HCT116 (cell line): ENCODE results near the gene TMEM154. TPM values are rescaled to one million over a fixed set of nuclear protein-coding genes. Genes with fewer than 3 reads are reported as not detected.
A peak's percentile ranks its signal among the peaks of the same experiment; 100 is the strongest.

Experiments
- ATAC-seq: fragments of 200-7000 bp; cut with Tn5 transposase; 2 replicates; pipeline ENCODE4 v1.9.1; 2020; ENCODE audit warnings: mild to moderate bottlenecking, moderate library complexity
- BruUV-seq: library from RNA; stranded (reverse); fragments of 400-500 nt; replicated peaks from 2 replicates; lab custom pipeline; 2021; lab: Mats Ljungman, UMichigan
- CTCF ChIA-PET: fragments of 300-600 bp; sonication (Branson Sonifier 250); formaldehyde crosslinking; loops from one replicate; lab custom pipeline; 2021; ENCODE audit warnings: antibody characterized with exemption; lab: Charles Lee
- POLR2A ChIA-PET: fragments of 300-600, 350-600 bp; sonication (Branson Sonifier 250); formaldehyde crosslinking; loops from one replicate; lab custom pipeline; 2021; ENCODE audit warnings: antibody characterized with exemption; lab: Charles Lee
- RAD21 ChIA-PET, 2 experiments: fragments of 300-600 bp; sonication (Branson Sonifier 250); formaldehyde crosslinking; loops; one replicate each; lab custom pipeline; 2023; ENCODE audit warnings: low total read pairs in 2 of 2; ENCODE audit not compliant: uncharacterized antibody in 2 of 2, unreplicated experiment in 2 of 2, low non-redundant PET in 1 of 2; lab: Charles Lee
- DNase-seq: peaks from one replicate; pipeline ENCODE4 v3.0.0-alpha.2; 2010; ENCODE audit warnings: low read depth, low spot score
- H2AFZ ChIP-seq: fragments of 200-600 bp; shearing (Covaris generic), sonication (generic); 2 replicates; pipeline ENCODE4 v1.6.1; 2017; ENCODE audit warnings: low read depth, mixed run types, mixed read lengths, antibody characterized with exemption, low read length; ENCODE audit not compliant: poor library complexity, severe bottlenecking
- H3K27ac ChIP-seq: 2 replicates; pipeline ENCODE4 v1.5.1; 2012; ENCODE audit warnings: low read depth, low read length
- H3K27me3 ChIP-seq: fragments of 200-600 bp; sonication (generic); 2 replicates; pipeline ENCODE4 v1.6.1; 2016; ENCODE audit warnings: mixed run types, low read length, mixed read lengths; ENCODE audit not compliant: insufficient read depth
- H3K36me3 ChIP-seq, 2 experiments: fragments of 200-500 bp in 1 of 2; fragments of 200-600 bp in 1 of 2; sonication (Bioruptor generic) in 1 of 2; sonication (generic) in 1 of 2; 2 replicates each; pipeline versions ENCODE4 v1.5.1 to v1.6.1; 2014 to 2016; ENCODE audit warnings: low read length in 2 of 2, inconsistent platforms in 1 of 2, mixed read lengths in 1 of 2, mixed run types in 1 of 2; ENCODE audit not compliant: insufficient read depth in 2 of 2, control insufficient read depth in 1 of 2
- H3K4me1 ChIP-seq, 2 experiments: fragments of 200-600 bp in 1 of 2; sonication (generic) in 1 of 2; 2 replicates each; pipeline versions ENCODE4 v1.5.1 to v1.6.1; 2012 to 2017; ENCODE audit warnings: low read length in 2 of 2, inconsistent platforms in 1 of 2, mild to moderate bottlenecking in 1 of 2, mixed read lengths in 1 of 2, mixed run types in 1 of 2, moderate library complexity in 1 of 2; ENCODE audit not compliant: insufficient read depth in 2 of 2, control insufficient read depth in 1 of 2
- H3K4me2 ChIP-seq: fragments of 200-600 bp; sonication (generic); 2 replicates; pipeline ENCODE4 v1.6.1; 2017; ENCODE audit warnings: mixed run types, low read length, mixed read lengths
- H3K4me3 ChIP-seq, 2 experiments: fragments of 200-600 bp in 1 of 2; sonication (generic) in 1 of 2; replicated peaks in 1 of 2; 2 replicates each; pipeline ENCODE4 v1.5.1; 2011 to 2016; ENCODE audit warnings: low read length in 2 of 2, control low read depth in 1 of 2, low read depth in 1 of 2, mild to moderate bottlenecking in 1 of 2, mixed read lengths in 1 of 2, mixed run types in 1 of 2
- H3K79me2 ChIP-seq: fragments of 200-600 bp; sonication (generic); 2 replicates; pipeline ENCODE4 v1.6.1; 2017; ENCODE audit warnings: mild to moderate bottlenecking, mixed run types, low read length, moderate library complexity, mixed read lengths; ENCODE audit not compliant: insufficient read depth
- H3K9ac ChIP-seq: fragments of 200-600 bp; sonication (generic); 2 replicates; pipeline ENCODE4 v1.6.1; 2016; ENCODE audit warnings: low read length, mixed read lengths
- H3K9me2 ChIP-seq: fragments of 200-600 bp; sonication (generic), shearing (Covaris generic); 2 replicates; pipeline ENCODE4 v1.6.1; 2017; ENCODE audit warnings: mixed run types, mild to moderate bottlenecking, moderate library complexity; ENCODE audit not compliant: insufficient read depth
- H3K9me3 ChIP-seq, 2 experiments: fragments of 200-500 bp in 1 of 2; fragments of 200-600 bp in 1 of 2; sonication (Bioruptor generic) in 1 of 2; sonication (generic) in 1 of 2; 2 replicates each; pipeline ENCODE4 v1.6.1; 2014 to 2017; ENCODE audit warnings: low read length in 2 of 2, mixed read lengths in 2 of 2, inconsistent platforms in 1 of 2, low read depth in 1 of 2, mild to moderate bottlenecking in 1 of 2, mixed run types in 1 of 2, moderate library complexity in 1 of 2; ENCODE audit not compliant: control insufficient read depth in 1 of 2, insufficient read depth in 1 of 2
- H4K20me1 ChIP-seq: fragments of 200-600 bp; sonication (generic), shearing (Covaris generic); 2 replicates; pipeline ENCODE4 v1.6.1; 2017; ENCODE audit warnings: mixed run types, mild to moderate bottlenecking, moderate library complexity; ENCODE audit not compliant: insufficient read depth
- EGR1 ChIP-seq: IDR thresholded peaks from 2 replicates; pipeline ENCODE4 v1.6.1; 2012; ENCODE audit warnings: low read depth
- EZH2 ChIP-seq: fragments of 200-600 bp; sonication (generic); IDR thresholded peaks from 2 replicates; pipeline ENCODE4 v1.6.1; 2017; ENCODE audit warnings: antibody characterized with exemption, mixed run types
- intact Hi-C: fragments of 100-400 bp; cut with micrococcal nuclease; formaldehyde crosslinking; loops from 2 replicates; pipeline ENCODE4 v1.10.0; 2022
- total RNA-seq: library from RNA; stranded (reverse); gene quantifications from one replicate; pipeline ENCODE4 v1.2.1, GENCODE V29; 2021; ENCODE audit not compliant: unreplicated experiment
- TF ChIP-seq, protein P1 (sequence below), 3 experiments: fragments of 200-600 bp in 1 of 3; sonication (generic) in 1 of 3; IDR thresholded peaks in 2 of 3; conservative IDR thresholded peaks in 1 of 3; 2 replicates each; pipeline ENCODE4 v1.5.1; 2012 to 2017; ENCODE audit warnings: low read depth in 2 of 3, low read length in 2 of 3, antibody characterized with exemption in 1 of 3, borderline replicate concordance in 1 of 3, control low read depth in 1 of 3, mild to moderate bottlenecking in 1 of 3, mixed read lengths in 1 of 3, mixed run types in 1 of 3, moderate library complexity in 1 of 3; ENCODE audit not compliant: insufficient read depth in 1 of 3
- TF ChIP-seq, protein P2 (sequence below): IDR thresholded peaks from 2 replicates; pipeline ENCODE4 v1.6.1; 2012; ENCODE audit warnings: low read depth
- TF ChIP-seq, protein P3 (sequence below): IDR thresholded peaks from 2 replicates; pipeline ENCODE4 v1.6.1; 2011; ENCODE audit warnings: mild to moderate bottlenecking, low read length, moderate library complexity; ENCODE audit not compliant: insufficient replicate concordance; ENCODE audit errors: extremely low read depth

TMEM154 gene
- total RNA-seq, 1 experiment from 2014 or later, result 2.4 TPM

DNA sequence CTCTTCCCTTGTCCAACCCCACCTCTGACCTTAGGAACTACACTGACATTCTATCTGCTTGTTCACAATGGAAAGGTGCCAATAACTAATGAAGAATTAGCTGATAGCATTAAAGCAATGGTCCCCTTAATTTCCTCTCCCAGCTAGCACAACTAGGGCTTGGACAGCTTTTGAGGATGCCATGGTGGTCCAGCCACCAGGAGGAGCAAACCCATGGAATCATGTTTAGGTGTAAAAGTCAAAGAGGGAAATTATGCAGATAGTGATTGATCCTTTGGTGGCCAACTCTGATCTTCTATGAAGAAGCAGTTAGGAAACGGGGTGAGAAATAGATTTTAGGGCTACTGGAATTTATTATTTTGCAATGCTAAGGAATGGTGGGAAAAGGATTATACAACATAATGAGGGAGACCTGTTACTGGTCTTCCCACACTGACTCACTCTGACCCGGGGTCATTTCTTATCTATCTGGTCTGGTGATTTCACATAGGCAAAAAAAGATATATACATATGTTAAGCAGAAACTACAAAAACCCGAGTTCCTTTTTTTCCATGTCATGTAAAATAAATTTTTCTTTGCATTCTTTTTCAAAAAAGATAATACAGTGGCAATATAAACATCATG lies 98.1 kb downstream of the TMEM154 start:
- Histone ChIP-seq H3K9me3 (no peaks in the 10 kb centered on the region), H3K4me2 (no peak overlapping the region), H2AFZ (no peak overlapping the region), H3K9me2 (no peaks in the 10 kb centered on the region), H3K9ac (no peak overlapping the region), H3K27me3 (no peaks in the 10 kb centered on the region), H3K36me3 (no peaks in the 10 kb centered on the region), H3K4me3 (no peak overlapping the region), H3K27ac (no peak overlapping the region), H3K79me2 (no peaks in the 10 kb centered on the region), H4K20me1 (no peaks in the 10 kb centered on the region), H3K4me1 (no peaks in the 10 kb centered on the region)
- DNase-seq, result no peak
- CTCF ChIA-PET, result no interaction called here
- intact Hi-C loops, result no loop called here
- POLR2A ChIA-PET, result no interaction called here
- no peak for ATAC-seq
- RAD21 ChIA-PET, result no interaction called here
- no TSS peak for BruUV-seq
- TF ChIP-seq, protein P1, sequence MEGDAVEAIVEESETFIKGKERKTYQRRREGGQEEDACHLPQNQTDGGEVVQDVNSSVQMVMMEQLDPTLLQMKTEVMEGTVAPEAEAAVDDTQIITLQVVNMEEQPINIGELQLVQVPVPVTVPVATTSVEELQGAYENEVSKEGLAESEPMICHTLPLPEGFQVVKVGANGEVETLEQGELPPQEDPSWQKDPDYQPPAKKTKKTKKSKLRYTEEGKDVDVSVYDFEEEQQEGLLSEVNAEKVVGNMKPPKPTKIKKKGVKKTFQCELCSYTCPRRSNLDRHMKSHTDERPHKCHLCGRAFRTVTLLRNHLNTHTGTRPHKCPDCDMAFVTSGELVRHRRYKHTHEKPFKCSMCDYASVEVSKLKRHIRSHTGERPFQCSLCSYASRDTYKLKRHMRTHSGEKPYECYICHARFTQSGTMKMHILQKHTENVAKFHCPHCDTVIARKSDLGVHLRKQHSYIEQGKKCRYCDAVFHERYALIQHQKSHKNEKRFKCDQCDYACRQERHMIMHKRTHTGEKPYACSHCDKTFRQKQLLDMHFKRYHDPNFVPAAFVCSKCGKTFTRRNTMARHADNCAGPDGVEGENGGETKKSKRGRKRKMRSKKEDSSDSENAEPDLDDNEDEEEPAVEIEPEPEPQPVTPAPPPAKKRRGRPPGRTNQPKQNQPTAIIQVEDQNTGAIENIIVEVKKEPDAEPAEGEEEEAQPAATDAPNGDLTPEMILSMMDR (IDR thresholded peaks at IDR 0.05 in 2 of 3, conservative IDR thresholded peaks at IDR 0.05 in 1 of 3; ENCODE audit: borderline replicate concordance in 1 of 3, insufficient read depth in 1 of 3, low read depth in 2 of 3, low read length in 2 of 3), result peak in 2 of 3 experiments; percentile 27 to 43; a peak in 3 of 6 replicates
- TF ChIP-seq, protein P2, sequence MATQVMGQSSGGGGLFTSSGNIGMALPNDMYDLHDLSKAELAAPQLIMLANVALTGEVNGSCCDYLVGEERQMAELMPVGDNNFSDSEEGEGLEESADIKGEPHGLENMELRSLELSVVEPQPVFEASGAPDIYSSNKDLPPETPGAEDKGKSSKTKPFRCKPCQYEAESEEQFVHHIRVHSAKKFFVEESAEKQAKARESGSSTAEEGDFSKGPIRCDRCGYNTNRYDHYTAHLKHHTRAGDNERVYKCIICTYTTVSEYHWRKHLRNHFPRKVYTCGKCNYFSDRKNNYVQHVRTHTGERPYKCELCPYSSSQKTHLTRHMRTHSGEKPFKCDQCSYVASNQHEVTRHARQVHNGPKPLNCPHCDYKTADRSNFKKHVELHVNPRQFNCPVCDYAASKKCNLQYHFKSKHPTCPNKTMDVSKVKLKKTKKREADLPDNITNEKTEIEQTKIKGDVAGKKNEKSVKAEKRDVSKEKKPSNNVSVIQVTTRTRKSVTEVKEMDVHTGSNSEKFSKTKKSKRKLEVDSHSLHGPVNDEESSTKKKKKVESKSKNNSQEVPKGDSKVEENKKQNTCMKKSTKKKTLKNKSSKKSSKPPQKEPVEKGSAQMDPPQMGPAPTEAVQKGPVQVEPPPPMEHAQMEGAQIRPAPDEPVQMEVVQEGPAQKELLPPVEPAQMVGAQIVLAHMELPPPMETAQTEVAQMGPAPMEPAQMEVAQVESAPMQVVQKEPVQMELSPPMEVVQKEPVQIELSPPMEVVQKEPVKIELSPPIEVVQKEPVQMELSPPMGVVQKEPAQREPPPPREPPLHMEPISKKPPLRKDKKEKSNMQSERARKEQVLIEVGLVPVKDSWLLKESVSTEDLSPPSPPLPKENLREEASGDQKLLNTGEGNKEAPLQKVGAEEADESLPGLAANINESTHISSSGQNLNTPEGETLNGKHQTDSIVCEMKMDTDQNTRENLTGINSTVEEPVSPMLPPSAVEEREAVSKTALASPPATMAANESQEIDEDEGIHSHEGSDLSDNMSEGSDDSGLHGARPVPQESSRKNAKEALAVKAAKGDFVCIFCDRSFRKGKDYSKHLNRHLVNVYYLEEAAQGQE, result no peak
- TF ChIP-seq, protein P3, sequence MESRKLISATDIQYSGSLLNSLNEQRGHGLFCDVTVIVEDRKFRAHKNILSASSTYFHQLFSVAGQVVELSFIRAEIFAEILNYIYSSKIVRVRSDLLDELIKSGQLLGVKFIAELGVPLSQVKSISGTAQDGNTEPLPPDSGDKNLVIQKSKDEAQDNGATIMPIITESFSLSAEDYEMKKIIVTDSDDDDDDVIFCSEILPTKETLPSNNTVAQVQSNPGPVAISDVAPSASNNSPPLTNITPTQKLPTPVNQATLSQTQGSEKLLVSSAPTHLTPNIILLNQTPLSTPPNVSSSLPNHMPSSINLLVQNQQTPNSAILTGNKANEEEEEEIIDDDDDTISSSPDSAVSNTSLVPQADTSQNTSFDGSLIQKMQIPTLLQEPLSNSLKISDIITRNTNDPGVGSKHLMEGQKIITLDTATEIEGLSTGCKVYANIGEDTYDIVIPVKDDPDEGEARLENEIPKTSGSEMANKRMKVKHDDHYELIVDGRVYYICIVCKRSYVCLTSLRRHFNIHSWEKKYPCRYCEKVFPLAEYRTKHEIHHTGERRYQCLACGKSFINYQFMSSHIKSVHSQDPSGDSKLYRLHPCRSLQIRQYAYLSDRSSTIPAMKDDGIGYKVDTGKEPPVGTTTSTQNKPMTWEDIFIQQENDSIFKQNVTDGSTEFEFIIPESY, result no peak
- TF ChIP-seq EGR1 (no peak), EZH2 (no peak)
